WTC11 (cell line): ENCODE measurements around the gene OR51A2. TPM values are rescaled to one million over a fixed set of nuclear protein-coding genes. Genes with fewer than 3 reads are reported as not detected.

Source experiments
- CREM ChIP-seq: sonication (generic); formaldehyde crosslinking; IDR thresholded peaks from 2 replicates; pipeline ENCODE4 v1.8.1; 2022; ENCODE audit warnings: mild to moderate bottlenecking, missing genetic modification reagents, moderate library complexity
- MYBL2 ChIP-seq: sonication (generic); formaldehyde crosslinking; IDR thresholded peaks from 2 replicates; pipeline ENCODE4 v1.8.1; 2023; ENCODE audit warnings: mild to moderate bottlenecking, moderate library complexity, missing genetic modification reagents
- total RNA-seq: library from RNA; stranded (reverse); gene quantifications from 3 replicates; pipeline ENCODE4 v1.2.3, GENCODE V29; 2021

The OR51A2 gene
- total RNA-seq, 1 experiment from 2014 or later: not detected

DNA sequence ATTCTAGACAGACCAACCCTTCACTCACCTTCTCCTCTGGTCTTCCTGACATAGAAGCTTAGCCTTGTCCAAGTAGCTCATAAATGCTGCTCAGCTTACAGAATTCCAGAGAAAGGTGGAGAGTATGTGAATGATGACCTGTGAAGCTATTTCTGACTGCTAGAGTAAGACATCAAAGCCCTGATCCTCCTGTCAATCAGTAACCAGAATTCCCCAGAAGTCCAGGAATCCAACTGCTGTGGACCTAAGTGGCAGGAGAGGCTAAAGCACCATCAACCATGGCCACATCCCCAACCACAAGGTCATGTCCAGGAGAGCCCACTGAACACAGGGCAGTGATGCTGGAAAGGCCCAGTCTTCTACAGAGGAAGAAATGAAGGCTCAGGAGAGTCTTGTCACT lies 38.9 kb downstream of the OR51A2 start (continued):
- TF ChIP-seq MYBL2 (CRISPR knock-in tag): no peak
- TF ChIP-seq CREM (CRISPR knock-in tag): no peak

Other genes starting within 250 kb of the OR51A2 start
- not detected in 3 replicates for gene OR51F1, start 185.8 kb downstream of the OR51A2 start, total RNA-seq
- gene OR52R1, start 151.3 kb downstream of the OR51A2 start, total RNA-seq: not detected in 3 replicates
- not detected in 3 replicates for gene OR51F2, start 134.4 kb downstream of the OR51A2 start, total RNA-seq
- gene OR51S1, start 106.5 kb downstream of the OR51A2 start, total RNA-seq: not detected in 3 replicates
- not detected in 3 replicates for gene OR51T1, start 73.8 kb downstream of the OR51A2 start, total RNA-seq
- gene OR51A7, start 51.9 kb downstream of the OR51A2 start, total RNA-seq: not detected in 3 replicates
- gene OR51G2, start 36.4 kb downstream of the OR51A2 start, total RNA-seq: not detected in 3 replicates
- gene OR51G1, start 31.4 kb downstream of the OR51A2 start, total RNA-seq: not detected in 3 replicates
- gene OR51A4, start 8.1 kb downstream of the OR51A2 start, total RNA-seq: not detected in 3 replicates
- gene OR51L1, start 39.1 kb upstream of the OR51A2 start, total RNA-seq: not detected in 3 replicates
- not detected in 3 replicates for gene OR52J3, start 90.8 kb upstream of the OR51A2 start, total RNA-seq
- not detected in 3 replicates for gene OR52E2, start 103.9 kb upstream of the OR51A2 start, total RNA-seq
- gene OR52E1, start 113.9 kb upstream of the OR51A2 start, total RNA-seq: not detected in 3 replicates
- gene OR52A5, start 182.6 kb upstream of the OR51A2 start, total RNA-seq: 0.07 to 0.11 TPM in 2 of 3 replicates, not detected in the other
- 3.7 to 5.4 TPM (median 4.4 TPM) in 3 replicates for gene OR52A1, start 199.0 kb upstream of the OR51A2 start, total RNA-seq
- not detected in 3 replicates for gene OR51V1, start 245.0 kb upstream of the OR51A2 start, total RNA-seq